ENCODE measurements around the gene STAG2. TPM values are rescaled to one million over a fixed set of nuclear protein-coding genes. Genes with fewer than 3 reads are reported as not detected.
"Not testable (repeated sequence)": the region's sequence is repeated elsewhere in the genome, so short reads cannot be mapped to it uniquely, and the experiment has no call there.

The STAG2 gene
- total RNA-seq, 4 donors from 2014 or later = 79.2 to 131 (median 88.3) TPM

DNA sequence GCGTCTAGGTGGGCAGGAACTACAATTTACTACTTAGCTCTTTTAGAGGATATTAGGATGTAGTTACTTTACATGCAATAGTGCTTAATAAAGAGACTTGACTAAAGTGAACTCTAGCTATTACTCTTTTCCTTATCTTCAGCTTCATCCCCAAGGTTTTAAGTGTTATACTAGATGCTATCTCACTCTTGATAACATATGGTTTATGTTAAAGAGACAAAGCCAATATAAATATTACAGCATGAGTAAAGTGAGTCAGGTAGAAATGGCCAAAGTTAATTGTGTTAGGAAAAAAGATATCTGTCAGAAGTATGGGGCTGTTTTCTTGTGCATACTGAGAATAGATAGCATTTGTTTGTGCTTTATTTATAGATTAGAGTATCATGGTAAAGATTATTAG lies 80.5 kb downstream of the STAG2 start:
- Histone ChIP-seq H3K4me1 (peaks cover 0 to 11% (median 0%) of the 10 kb centered on the region in 3 donors), H3K27me3 (no peaks in the 10 kb centered on the region), H3K27ac (no peak overlapping the region), H3K9me3 (no peaks in the 10 kb centered on the region), H3K4me3 (no peak overlapping the region), H3K36me3 (peaks cover 0 to 14% of the 10 kb centered on the region in 2 donors)
- WGBS, 2 donors (ENCODE audit: low coverage in 1 of 2) = 67 to 86% methylated on average over 1 of the region's 1 CpG
- TF ChIP-seq POLR2AphosphoS5 (IDR thresholded peaks at IDR 0.05) (no peak), POLR2A (IDR thresholded peaks at IDR 0.05) (no peak), EP300 (IDR thresholded peaks at IDR 0.05) (no peak)
- TF ChIP-seq, protein P1, sequence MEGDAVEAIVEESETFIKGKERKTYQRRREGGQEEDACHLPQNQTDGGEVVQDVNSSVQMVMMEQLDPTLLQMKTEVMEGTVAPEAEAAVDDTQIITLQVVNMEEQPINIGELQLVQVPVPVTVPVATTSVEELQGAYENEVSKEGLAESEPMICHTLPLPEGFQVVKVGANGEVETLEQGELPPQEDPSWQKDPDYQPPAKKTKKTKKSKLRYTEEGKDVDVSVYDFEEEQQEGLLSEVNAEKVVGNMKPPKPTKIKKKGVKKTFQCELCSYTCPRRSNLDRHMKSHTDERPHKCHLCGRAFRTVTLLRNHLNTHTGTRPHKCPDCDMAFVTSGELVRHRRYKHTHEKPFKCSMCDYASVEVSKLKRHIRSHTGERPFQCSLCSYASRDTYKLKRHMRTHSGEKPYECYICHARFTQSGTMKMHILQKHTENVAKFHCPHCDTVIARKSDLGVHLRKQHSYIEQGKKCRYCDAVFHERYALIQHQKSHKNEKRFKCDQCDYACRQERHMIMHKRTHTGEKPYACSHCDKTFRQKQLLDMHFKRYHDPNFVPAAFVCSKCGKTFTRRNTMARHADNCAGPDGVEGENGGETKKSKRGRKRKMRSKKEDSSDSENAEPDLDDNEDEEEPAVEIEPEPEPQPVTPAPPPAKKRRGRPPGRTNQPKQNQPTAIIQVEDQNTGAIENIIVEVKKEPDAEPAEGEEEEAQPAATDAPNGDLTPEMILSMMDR (IDR thresholded peaks at IDR 0.05) = no peak
- no peak for ATAC-seq

DNA sequence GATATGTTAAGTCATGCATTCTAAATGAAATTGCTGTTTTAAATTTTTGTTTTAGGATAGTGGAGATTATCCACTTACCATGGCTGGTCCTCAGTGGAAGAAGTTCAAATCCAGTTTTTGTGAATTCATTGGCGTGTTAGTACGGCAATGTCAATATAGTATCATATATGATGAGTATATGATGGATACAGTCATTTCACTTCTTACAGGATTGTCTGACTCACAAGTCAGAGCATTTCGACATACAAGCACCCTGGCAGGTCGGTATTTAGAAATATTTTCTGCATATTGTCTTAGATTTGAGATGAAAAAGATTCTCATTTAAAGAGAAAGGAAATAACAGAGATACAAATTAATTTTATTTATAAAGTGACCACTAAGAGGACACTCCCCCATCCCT lies 83.6 kb downstream of the STAG2 start:
- WGBS, 2 donors (ENCODE audit: low coverage in 1 of 2) = 40 to 100% methylated on average over 1 to 4 of the region's 4 CpGs
- Histone ChIP-seq H3K9me3 (no peaks in the 10 kb centered on the region), H3K27me3 (no peaks in the 10 kb centered on the region), H3K27ac (no peak overlapping the region), H3K36me3 (peaks cover 0 to 30% of the 10 kb centered on the region in 2 donors), H3K4me1 (peaks cover 0 to 5% (median 0%) of the 10 kb centered on the region in 3 donors), H3K4me3 (no peak overlapping the region)
- no peak for ATAC-seq
- no peak for TF ChIP-seq POLR2AphosphoS5 (IDR thresholded peaks at IDR 0.05)
- no peak for TF ChIP-seq POLR2A (IDR thresholded peaks at IDR 0.05)

DNA sequence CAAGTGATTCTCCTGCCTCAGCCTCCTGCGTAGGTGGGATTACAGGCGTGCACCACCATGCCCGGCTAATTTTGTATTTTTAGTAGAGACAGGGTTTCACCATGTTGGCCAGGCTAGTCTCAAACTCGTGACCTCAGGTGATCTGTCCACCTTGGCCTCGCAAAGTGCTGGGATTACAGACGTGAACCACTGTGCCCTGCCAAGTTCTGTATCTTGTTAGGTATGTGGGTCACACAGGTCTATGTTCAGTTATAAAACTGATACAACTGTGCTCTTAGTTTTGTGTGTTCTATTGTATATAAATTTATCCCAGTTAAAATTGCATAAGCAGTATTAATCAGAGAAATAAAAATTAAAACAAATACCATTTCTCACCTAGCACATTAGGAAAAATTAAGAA lies 122.9 kb downstream of the STAG2 start:
- H3K27me3 ChIP-seq, H3K9me3 ChIP-seq, H3K27ac ChIP-seq, H3K4me1 ChIP-seq, ATAC-seq, H3K4me3 ChIP-seq: not testable (repeated sequence)
- WGBS, 2 donors (ENCODE audit: low coverage in 1 of 2) = 61 to 93% methylated on average over 2 to 3 of the region's 6 CpGs
- H3K36me3 ChIP-seq = peaks cover 0 to 80% of the 10 kb centered on the region in 2 donors

DNA sequence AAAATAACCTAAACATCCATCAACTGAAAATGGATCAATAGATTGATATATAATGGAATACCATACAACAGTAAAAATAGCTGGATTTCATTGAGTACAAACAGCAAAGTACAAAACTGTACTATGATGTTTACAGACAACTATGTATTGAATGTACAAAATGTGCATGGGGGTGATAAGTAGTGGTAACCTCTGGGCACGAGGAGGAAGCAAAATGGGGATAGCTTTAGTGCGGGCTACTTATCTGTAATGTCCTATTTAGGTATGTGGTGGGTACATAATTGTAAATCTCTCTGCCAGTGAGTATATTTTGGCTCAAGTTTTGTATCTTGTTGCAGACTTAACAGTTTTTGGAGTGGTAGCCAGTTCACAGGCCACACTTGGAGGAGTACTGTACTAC lies 123.6 kb downstream of the STAG2 start:
- H3K36me3 ChIP-seq = peaks cover 0 to 77% of the 10 kb centered on the region in 2 donors
- 67 to 83% methylated on average over 2 of the region's 2 CpGs for WGBS, 2 donors (ENCODE audit: low coverage in 1 of 2)
- ATAC-seq = no peak

DNA sequence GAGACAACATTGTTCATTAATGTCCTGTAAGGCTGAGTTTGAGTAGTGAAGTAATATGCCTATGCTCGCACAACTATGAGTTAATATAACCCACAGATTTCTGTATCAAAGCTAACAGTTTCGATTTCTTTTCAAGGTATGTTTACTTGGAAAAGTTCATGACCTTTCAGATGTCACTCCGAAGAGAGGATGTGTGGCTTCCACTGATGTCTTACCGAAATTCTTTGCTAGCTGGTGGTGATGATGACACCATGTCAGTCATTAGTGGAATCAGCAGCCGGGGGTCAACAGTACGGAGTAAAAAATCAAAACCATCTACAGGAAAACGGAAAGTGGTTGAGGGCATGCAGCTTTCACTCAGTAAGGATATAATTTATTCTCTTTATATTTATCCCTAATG lies 124.9 kb downstream of the STAG2 start:
- ATAC-seq = no peak
- WGBS, 2 donors (ENCODE audit: low coverage in 1 of 2) = 52 to 57% methylated on average over 7 of the region's 7 CpGs
- Histone ChIP-seq H3K9me3 (no peaks in the 10 kb centered on the region), H3K27ac (no peak overlapping the region), H3K36me3 (peaks cover 0 to 81% of the 10 kb centered on the region in 2 donors), H3K27me3 (no peaks in the 10 kb centered on the region), H3K4me1 (no peaks in the 10 kb centered on the region), H3K4me3 (no peak overlapping the region)
- no peak for TF ChIP-seq POLR2AphosphoS5 (IDR thresholded peaks at IDR 0.05)
- no peak for TF ChIP-seq POLR2A (IDR thresholded peaks at IDR 0.05)
- no peak for TF ChIP-seq EP300 (IDR thresholded peaks at IDR 0.05)
- TF ChIP-seq, protein P1 (IDR thresholded peaks at IDR 0.05) = no peak

More for the DNA sequence above, 123.6 kb downstream of the STAG2 start:
- Histone ChIP-seq H3K4me1 (no peaks in the 10 kb centered on the region), H3K27me3 (no peaks in the 10 kb centered on the region), H3K4me3 (no peak overlapping the region), H3K9me3 (no peaks in the 10 kb centered on the region), H3K27ac (no peak overlapping the region)
- no peak for TF ChIP-seq POLR2AphosphoS5 (IDR thresholded peaks at IDR 0.05)

DNA sequence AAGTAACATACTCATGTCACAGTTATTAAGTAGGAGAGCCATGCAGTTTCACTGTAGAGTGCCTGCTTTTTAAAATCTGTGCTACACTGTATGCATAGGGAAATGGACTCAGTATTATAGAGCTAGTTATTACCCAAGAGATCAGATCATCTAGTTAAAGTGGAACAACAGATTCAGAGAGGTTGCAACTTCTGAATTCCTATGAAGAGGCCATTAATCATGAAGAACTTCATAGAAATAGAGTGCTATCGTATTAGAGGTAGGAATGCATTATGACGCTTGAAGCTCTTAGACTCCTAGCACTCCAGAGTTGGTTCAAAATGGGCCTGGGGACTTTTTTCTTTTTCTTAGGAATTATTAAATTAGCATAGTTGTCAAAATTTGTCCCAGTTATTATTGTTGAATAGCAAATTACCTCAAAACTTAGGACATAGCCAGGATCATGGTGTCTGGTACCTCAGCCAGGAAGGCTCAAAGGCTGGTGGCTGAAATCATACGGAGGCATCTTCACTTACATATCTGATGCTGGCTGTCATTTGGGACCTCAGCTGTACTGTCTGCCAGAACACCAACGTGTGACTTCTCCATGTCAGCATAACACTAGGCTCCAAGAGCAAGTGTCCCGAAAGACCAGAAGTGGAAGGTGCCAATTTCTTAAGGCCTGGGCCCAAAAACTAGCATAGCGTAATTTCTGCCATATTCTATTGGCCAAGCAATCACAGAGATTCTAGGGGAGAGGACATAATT lies 125.7 kb downstream of the STAG2 start:
- H3K27ac ChIP-seq = no peak overlapping the region

More for the DNA sequence above, 125.7 kb downstream of the STAG2 start:
- ATAC-seq = no peak
- no peaks in the 10 kb centered on the region for H3K9me3 ChIP-seq
- WGBS, 2 donors (ENCODE audit: low coverage in 1 of 2) = 73 to 88% methylated on average over 4 to 6 of the region's 6 CpGs
- TF ChIP-seq, protein P1 (IDR thresholded peaks at IDR 0.05) = no peak
- TF ChIP-seq EP300 (IDR thresholded peaks at IDR 0.05) (no peak), POLR2A (IDR thresholded peaks at IDR 0.05) (no peak), POLR2AphosphoS5 (IDR thresholded peaks at IDR 0.05) (no peak)
- H3K36me3 ChIP-seq = peaks cover 0 to 82% of the 10 kb centered on the region in 2 donors
- no peaks in the 10 kb centered on the region for H3K27me3 ChIP-seq
- no peak overlapping the region for H3K4me3 ChIP-seq
- no peaks in the 10 kb centered on the region for H3K4me1 ChIP-seq
